ENCODE data around the gene ZFYVE9. TPM values are rescaled to one million over a fixed set of nuclear protein-coding genes. Genes with fewer than 3 reads are reported as not detected.

ZFYVE9 gene
- total RNA-seq, 1 donor from 2014 or later: 17.9 TPM

DNA sequence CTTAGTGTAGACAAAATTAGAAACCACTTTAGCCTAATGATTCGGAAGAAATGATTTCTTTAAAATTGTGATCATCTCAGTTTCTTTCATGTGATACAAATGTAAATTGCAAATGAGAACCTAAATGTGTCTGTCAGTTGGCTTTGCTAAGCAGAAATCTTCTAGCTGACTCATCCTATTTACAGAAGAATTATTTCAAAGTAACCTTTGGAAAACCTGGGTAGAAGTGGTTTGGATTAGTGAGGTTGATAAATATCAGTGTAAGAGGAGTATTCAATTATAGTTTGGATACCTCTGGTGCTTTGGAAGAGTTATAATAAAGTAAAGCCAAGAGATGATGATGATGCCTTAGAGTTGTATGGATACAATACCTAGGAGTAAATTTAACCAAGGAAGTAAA lies 186.7 kb downstream of the ZFYVE9 start:
- DNase-seq: no peak
- Histone ChIP-seq H3K27me3 (ENCODE audit: low read depth) (no peaks in the 10 kb centered on the region), H3K9me3 (replicated peaks) (no peaks in the 10 kb centered on the region), H3K36me3 (peaks cover 9% of the 10 kb centered on the region), H3K4me3 (no peak overlapping the region), H3K27ac (replicated peaks) (no peak overlapping the region), H3K4me1 (no peaks in the 10 kb centered on the region)
- intact Hi-C loops (cut with micrococcal nuclease): no loop called here
- TF ChIP-seq, protein P1, sequence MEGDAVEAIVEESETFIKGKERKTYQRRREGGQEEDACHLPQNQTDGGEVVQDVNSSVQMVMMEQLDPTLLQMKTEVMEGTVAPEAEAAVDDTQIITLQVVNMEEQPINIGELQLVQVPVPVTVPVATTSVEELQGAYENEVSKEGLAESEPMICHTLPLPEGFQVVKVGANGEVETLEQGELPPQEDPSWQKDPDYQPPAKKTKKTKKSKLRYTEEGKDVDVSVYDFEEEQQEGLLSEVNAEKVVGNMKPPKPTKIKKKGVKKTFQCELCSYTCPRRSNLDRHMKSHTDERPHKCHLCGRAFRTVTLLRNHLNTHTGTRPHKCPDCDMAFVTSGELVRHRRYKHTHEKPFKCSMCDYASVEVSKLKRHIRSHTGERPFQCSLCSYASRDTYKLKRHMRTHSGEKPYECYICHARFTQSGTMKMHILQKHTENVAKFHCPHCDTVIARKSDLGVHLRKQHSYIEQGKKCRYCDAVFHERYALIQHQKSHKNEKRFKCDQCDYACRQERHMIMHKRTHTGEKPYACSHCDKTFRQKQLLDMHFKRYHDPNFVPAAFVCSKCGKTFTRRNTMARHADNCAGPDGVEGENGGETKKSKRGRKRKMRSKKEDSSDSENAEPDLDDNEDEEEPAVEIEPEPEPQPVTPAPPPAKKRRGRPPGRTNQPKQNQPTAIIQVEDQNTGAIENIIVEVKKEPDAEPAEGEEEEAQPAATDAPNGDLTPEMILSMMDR (IDR thresholded peaks at IDR 0.05; ENCODE audit: borderline replicate concordance): no peak

DNA sequence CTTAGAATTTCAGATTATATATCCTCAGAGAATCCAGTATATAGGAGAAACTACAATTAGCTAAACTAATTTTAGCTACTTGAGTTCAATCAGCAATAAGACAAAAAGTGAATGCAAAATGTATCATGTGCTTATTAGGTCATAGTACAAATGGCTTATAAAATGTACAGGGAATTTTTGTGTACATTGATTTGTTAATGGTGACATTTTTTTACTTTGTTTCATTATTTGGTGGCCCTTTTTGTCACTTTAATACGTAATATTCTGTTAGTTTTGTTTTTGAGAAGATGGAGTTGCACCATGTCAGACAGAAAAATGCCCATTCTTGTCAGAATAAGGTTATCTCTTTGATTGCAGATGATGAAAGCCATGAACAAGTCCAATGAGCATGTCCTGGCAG lies 190.5 kb downstream of the ZFYVE9 start:
- no peak for DNase-seq
- H3K9me3 ChIP-seq (replicated peaks): no peaks in the 10 kb centered on the region
- TF ChIP-seq, protein P1 (IDR thresholded peaks at IDR 0.05; ENCODE audit: borderline replicate concordance): no peak
- H3K4me1 ChIP-seq: peaks cover 7% of the 10 kb centered on the region
- no peak overlapping the region for H3K27ac ChIP-seq (replicated peaks)
- H3K27me3 ChIP-seq (ENCODE audit: low read depth): no peaks in the 10 kb centered on the region
- H3K36me3 ChIP-seq: peaks cover 17% of the 10 kb centered on the region
- no peak overlapping the region for H3K4me3 ChIP-seq
- intact Hi-C loops (cut with micrococcal nuclease): no loop called here

DNA sequence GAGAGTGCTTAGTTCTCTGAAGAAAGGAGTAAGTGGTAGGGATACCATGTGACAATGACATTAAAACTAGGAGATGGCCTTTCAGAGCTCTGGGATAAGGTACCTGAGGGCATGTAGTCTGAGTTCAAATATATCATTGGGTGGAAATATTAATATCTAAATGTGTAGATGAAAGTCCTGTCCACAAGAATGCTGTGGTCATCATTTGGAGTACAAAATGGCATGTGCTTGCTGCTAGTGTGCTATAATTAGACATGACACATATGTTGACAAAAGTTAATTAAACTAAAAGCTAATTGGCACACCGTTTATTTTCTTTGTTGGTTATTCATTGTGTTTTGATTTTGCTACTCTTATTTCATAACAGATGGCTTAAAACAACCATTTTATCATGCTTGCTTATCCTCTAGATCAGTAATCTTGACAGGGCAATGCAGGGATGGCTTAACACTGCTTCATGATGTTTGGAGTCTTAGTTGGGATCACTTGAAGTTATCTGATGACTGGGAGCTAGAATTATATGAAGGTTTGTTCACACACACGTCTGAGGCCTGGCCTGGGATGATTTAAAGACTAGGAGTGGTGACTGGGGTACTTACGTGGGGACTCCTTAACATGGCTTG lies 193.1 kb downstream of the ZFYVE9 start:
- Histone ChIP-seq H3K4me1 (peaks cover 7% of the 10 kb centered on the region), H3K9me3 (replicated peaks) (no peaks in the 10 kb centered on the region), H3K27me3 (ENCODE audit: low read depth) (no peaks in the 10 kb centered on the region), H3K36me3 (peaks cover 42% of the 10 kb centered on the region), H3K27ac (replicated peaks) (no peak overlapping the region), H3K4me3 (no peak overlapping the region)
- intact Hi-C loops (cut with micrococcal nuclease): no loop called here
- TF ChIP-seq, protein P1 (IDR thresholded peaks at IDR 0.05; ENCODE audit: borderline replicate concordance): no peak
- no peak for DNase-seq

DNA sequence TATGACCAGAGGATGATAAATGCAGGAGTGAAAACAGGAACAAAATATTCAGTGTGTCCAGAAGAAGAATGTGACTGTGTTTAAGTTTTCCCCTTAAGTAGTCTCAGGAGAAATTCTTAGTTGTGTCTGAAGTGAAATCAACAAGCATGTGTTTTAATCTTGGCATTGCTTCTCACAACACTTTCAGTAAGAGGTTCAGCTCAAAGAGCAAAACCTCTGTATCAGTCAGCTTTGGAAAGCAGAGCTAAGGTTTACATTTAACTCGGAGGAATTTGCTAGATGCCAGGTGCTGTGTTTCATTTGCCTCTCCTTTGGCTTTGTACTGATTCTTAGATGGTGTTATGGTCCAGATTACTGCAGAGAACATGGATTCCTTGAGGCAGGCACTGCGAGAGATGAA lies 195.6 kb downstream of the ZFYVE9 start:
- Histone ChIP-seq H3K27ac (replicated peaks) (no peak overlapping the region), H3K36me3 (peaks cover 47% of the 10 kb centered on the region), H3K4me1 (peaks cover 7% of the 10 kb centered on the region), H3K4me3 (no peak overlapping the region), H3K27me3 (ENCODE audit: low read depth) (no peaks in the 10 kb centered on the region), H3K9me3 (replicated peaks) (no peaks in the 10 kb centered on the region)
- TF ChIP-seq, protein P1 (IDR thresholded peaks at IDR 0.05; ENCODE audit: borderline replicate concordance): no peak
- intact Hi-C loops (cut with micrococcal nuclease): no loop called here
- DNase-seq: no peak

DNA sequence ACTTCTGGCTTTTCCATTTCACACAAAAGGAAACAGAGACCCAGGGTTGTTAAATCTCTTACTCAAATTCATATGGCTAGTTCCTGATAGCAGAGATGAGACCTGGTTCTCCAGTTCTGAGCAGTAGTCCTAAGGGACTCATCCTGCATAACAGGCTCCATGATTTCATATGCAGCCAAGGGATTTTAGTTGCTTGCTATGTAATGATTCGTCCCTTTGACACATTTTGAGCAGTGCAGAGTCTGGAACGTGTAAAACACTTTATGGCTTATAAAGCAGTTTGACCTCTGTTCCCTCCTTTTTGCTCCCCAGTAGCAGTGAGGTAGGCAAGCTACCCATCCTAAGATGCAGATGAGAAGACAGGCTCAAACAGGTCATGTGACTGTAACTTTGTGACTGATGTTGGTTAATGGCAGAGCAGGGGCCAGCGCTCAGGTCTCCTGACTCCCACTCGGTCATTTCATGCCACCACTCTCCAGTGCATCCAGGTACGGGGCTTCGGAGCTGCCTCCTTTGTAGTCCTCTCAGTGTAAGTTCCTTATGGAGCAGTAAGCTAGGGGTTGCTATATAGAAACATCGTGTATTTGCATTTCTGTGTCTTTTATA lies 199.9 kb downstream of the ZFYVE9 start:
- Histone ChIP-seq H3K9me3 (replicated peaks) (no peaks in the 10 kb centered on the region), H3K4me3 (no peak overlapping the region), H3K27me3 (ENCODE audit: low read depth) (no peaks in the 10 kb centered on the region), H3K36me3 (peaks cover 42% of the 10 kb centered on the region), H3K4me1 (no peaks in the 10 kb centered on the region), H3K27ac (replicated peaks) (no peak overlapping the region)
- TF ChIP-seq, protein P1 (IDR thresholded peaks at IDR 0.05; ENCODE audit: borderline replicate concordance): no peak
- intact Hi-C loops (cut with micrococcal nuclease): no loop called here
- DNase-seq: no peak

All from left ventricle myocardium inferior (tissue), 1 donor.